Stimulated activated CD8-positive, alpha-beta memory T cell treated with anti-CD3 and anti-CD28 coated beads, Interleukin-15, amount 100 ng/mL, for 24 hours (primary cell): ENCODE data around the gene HECTD4.
"Not testable (repeated sequence)": the region's sequence is repeated elsewhere in the genome, so short reads cannot be mapped to it uniquely, and the experiment has no call there.

Source experiments
- DNase-seq: peaks from one replicate; pipeline ENCODE4 v3.0.0-alpha.2; 2020; ENCODE audit warnings: low read depth

The HECTD4 gene

GRCh38 chr12:112261559-112261958 is 120.7 kb downstream of the HECTD4 start:
- no peak for DNase-seq

GRCh38 chr12:112258926-112259325 is 123.3 kb downstream of the HECTD4 start:
- DNase-seq: no peak

DNA sequence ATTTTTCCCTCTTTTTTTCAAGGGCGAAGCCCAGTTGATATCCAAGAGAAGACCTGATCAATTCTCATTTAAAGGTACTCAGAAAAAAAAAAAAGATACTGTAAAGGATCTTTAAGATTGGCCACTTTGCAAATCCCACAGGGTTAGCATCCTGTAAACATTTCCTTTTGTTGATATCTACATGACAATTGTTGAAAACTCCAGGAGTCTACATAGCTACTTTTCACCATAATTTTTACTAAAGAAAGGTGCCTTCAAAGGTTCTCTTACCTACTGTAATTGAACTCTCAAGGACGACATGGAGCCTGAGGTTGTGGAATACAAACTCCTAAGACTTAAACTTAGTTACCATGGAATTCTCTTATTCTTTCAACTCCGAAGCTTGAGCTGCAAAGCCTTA is 125.5 kb downstream of the HECTD4 start:
- DNase-seq: no peak

GRCh38 chr12:112252184-112252583 is 130.0 kb downstream of the HECTD4 start:
- no peak for DNase-seq

- not testable (repeated sequence) for DNase-seq
These were observed 137.3 kb downstream of the HECTD4 start for GRCh38 chr12:112244902-112245301.

DNA sequence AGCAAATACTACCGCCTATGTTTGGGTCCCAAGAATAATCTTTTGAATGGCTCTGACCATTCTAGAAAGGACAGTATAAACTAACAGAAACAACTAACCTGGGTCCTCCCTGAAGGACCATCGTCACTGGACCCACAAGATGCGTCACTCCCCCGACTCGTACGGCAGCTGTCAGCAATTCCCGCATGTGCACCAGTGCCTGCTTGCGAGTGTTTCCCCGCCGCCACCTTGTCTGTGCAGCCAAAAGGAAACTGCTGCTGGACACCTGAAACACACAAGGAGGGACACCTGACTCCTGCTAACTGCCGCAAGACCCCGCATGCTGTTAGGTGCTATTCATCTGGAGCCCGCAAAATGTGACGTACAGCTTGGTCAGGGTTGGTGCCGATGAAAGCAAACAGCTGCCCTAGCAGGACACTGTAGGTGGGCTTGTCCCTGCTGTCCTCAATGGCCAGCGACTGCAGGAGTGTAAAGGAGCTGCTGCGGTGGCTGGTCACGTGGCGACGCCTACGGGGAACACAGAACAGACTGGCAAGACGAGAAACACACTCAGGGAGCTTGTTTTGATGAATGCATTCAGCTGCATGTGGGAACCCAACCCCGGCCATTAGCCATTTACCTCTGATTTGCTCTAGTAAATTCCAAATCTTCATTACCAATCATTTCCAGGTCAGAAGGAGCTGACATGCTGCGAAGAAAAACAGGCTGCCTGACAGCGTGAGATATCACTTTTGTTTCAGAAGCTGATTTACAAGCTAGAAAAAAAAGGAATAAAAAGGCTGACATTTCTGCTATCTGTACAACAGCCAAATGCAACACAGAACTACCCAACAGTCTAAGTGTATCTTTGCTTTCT is 138.7 kb downstream of the HECTD4 start:
- no peak for DNase-seq

DNA sequence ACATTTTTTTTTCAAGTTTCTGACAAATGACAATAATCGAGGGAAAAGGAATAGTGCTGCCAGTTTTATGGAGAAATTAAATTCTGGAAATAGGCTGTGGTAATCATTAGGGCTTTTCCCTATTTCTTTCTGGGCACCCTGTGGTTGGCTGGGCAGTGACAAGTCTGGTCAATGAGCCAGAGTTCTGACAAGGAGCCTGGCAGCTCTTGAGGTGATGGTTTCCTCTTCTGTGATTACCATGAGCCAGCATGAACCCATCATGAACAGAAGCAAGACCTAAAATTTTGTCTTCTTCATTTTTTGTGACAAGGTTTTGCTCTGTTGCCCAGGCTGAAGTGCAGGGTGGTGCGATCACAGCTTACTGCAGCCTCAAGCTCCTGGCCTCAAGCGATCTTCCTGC is 141.1 kb downstream of the HECTD4 start:
- no peak for DNase-seq

- no peak for DNase-seq
These were observed 142.3 kb downstream of the HECTD4 start for GRCh38 chr12:112239881-112240280.

DNA sequence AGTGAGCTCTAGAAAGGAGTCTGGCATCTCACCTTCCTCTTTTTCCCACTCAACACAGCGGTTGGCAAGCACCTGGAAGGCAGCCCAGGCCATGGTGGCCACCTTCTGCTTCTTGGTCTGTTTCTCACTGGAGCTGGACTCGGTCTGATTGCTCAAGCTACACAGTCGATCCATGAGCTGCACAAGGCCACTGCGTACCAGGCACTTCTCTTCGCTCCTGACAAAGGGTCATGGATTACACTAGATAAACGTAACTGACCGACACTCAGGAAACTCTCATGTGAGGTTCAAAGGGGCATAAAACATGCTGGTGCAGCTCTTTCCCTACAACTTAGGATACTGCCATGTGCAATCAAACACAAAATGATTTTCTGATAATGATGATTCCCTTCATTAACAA is 143.2 kb downstream of the HECTD4 start:
- DNase-seq: no peak

GRCh38 chr12:112238441-112238840 is 143.8 kb downstream of the HECTD4 start:
- DNase-seq: no peak

DNA sequence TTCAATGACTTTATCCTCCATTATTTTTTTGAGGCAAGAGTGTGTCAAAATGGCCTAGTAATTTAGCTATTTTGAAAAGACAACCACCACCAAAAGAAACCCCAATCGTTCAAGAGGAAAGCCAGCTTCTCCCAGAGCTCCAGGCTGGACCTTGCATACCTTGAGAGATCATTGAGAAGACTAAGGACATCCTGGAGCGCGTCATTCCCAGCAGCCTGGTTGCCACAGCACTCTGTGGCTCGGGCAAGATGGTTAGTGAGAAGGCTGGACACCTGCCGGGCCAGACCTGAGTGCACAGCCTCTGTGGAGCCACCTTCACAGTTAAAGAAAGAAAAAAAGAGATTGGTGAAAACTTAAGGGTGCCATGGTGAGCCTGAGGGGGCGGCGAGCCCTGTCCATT is 145.4 kb downstream of the HECTD4 start:
- no peak for DNase-seq

GRCh38 chr12:112236386-112236785 is 145.8 kb downstream of the HECTD4 start:
- DNase-seq: no peak

DNA sequence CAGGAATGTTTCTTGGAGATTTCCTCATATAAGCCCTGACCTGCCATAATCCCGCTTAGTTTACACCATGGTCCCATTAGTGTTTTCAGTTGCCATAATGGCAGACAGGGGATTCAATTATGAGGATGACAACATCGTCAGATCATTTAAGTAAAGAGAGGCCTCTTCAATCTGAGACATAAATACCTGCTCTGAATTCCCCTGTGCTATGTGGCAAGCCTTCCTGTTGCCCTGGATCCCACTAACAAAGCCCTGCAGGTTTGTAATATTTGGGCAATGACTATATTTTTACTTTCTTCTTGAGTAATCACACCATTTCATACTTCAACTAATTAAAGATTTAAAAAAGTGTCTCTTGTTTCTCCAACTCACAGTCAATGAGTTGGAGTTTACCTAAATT is 147.9 kb downstream of the HECTD4 start:
- no peak for DNase-seq

DNA sequence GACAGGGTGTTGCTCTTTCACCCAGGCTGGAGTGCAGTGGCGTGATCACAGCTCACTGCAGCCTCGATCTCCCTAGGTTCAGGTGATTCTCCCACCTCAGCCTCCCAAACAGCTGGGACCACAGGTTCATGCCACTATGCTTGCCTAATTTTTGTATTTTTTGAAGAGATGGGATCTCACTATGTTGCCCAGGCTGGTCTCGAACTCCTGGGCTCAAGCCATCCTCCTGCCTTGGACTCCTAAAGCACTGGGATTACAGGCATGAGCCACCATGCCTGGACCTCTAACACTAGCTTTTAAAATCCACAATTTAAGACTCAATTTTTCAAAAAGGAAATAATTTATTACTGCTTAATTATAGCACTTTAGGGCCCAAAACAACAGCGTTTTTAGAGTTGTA is 149.0 kb downstream of the HECTD4 start:
- no peak for DNase-seq

DNA sequence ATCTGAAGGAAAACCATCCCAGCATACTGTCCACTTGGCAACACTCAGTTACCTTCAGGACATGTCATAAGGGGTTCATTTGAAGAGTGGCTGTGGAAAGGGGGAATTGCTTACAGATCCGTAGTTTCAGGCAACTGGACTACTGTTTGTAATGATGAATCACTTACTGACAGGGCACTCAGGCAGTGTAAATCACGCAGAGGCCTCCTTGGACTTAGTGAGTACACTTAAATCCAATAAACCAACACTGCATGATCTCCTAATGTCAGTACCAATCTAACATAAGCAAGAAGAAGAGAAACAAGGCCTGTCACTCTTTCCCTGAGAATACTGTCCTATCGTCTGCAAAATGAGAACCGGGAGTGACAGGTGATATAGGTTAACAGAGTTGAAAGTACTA is 152.1 kb downstream of the HECTD4 start:
- no peak for DNase-seq

GRCh38 chr12:112226768-112227167 is 155.5 kb downstream of the HECTD4 start:
- no peak for DNase-seq

DNA sequence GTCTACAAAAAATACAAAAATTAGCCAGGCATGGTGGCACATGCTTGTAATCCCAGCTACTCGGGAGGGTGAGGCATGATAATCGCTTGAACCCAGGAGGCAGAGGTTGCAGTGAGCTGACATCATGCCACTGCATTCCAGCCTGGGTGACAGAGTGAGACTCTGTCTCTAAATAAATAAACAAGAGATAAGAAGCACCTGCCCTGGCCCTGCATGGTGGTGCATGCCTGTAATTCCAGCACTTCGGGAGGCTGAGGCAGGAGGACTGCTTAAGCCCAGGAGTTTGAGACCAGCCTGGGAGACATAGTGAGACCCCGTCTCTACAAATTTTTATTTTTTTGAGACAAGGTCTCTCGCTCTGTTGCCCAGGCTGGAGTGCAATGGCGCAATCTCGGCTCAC is 161.6 kb downstream of the HECTD4 start:
- not testable (repeated sequence) for DNase-seq

DNA sequence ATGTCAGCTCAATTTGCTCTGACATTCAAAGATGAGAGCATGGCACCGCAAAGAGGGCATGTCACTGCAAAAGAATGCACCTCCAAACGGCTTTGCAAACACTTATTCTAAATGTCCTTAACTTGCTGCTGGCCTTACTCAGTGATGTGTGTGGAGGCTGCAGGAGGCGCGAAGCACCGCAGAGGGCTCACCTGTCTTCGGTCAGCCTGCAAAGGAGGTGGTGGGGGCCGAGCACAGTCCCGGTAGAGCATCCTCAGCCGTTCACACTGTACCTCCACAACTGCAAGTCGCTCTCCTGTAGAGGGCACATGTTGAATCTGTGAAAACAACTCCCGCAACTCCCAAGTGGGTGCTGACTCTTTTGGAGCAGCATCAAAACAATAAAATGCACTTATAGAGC is 163.0 kb downstream of the HECTD4 start:
- no peak for DNase-seq

GRCh38 chr12:112218150-112218549 is 164.1 kb downstream of the HECTD4 start:
- no peak for DNase-seq

GRCh38 chr12:112217647-112218046 is 164.6 kb downstream of the HECTD4 start:
- DNase-seq: no peak

DNA sequence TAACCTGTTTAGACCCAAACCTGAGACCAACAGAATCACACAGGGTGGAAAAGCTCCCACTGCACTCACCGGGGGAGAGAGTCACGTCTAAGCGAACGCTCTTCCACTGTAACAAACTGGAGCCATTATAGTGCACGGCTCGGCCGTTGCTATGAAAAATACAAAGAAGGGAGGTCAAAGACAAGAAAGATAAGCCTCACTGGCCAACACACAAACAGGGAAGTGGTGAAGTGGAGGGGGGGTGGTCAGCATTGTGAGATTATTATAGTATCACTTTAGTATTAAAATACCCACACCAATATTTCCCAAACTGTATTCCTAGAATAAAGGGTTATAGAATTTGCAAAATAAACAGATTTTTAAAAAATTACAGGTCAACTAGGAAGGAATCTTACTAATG is 166.0 kb downstream of the HECTD4 start:
- DNase-seq: no peak

DNA sequence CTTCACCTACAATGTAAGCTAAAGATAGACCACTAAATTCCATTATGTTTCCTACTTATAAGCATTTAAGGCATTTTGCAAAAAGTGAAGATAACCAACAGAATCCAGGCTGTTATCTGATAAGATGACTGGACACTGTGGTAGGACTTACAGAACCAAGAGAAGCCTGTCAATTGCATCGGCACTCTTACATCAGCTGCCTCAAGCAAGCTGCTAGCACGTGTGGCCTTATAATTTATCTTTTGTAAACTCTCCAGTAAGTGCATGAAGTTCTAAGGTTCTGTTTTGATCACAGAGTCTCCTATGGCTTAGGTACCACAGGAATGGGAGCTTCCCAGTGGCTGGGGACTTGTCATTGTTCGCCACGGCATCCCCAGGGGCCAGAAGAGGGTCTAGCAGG is 168.2 kb downstream of the HECTD4 start:
- DNase-seq: no peak

- DNase-seq: no peak
These were observed 173.8 kb downstream of the HECTD4 start for GRCh38 chr12:112208301-112208910.
